PC-3 (cell line): ENCODE measurements around the gene FOXN3. TPM values are rescaled to one million over a fixed set of nuclear protein-coding genes. Genes with fewer than 3 reads are reported as not detected.

Source experiments
- ATAC-seq: fragments of 200-7000 bp; cut with Tn5 transposase; 2 replicates; pipeline ENCODE4 v1.9.1; 2020; ENCODE audit warnings: mild to moderate bottlenecking, moderate library complexity
- BruUV-seq: library from RNA; stranded (reverse); fragments of 400-500 nt; replicated peaks from 2 replicates; lab custom pipeline; 2021; lab: Mats Ljungman, UMichigan
- CTCF ChIA-PET: fragments of 300-600 bp; sonication (Branson Sonifier 250); formaldehyde crosslinking; loops from one replicate; lab custom pipeline; 2022; ENCODE audit warnings: antibody characterized with exemption; lab: Charles Lee
- POLR2A ChIA-PET: fragments of 300-600 bp; sonication (Branson Sonifier 250); formaldehyde crosslinking; loops from one replicate; lab custom pipeline; 2022; ENCODE audit warnings: antibody characterized with exemption; ENCODE audit not compliant: unreplicated experiment; lab: Charles Lee
- DNase-seq: peaks from one replicate; pipeline ENCODE4 v3.0.0-alpha.2; 2015
- H2AFZ ChIP-seq: fragments of 300-600 bp; sonication (generic); 2 replicates; pipeline ENCODE4 v1.6.0; 2016; ENCODE audit warnings: antibody characterized with exemption, low read length
- H3F3A ChIP-seq: fragments of 300-600 bp; sonication (generic); one replicate; pipeline ENCODE4 v1.6.0; 2017; ENCODE audit warnings: antibody characterized with exemption, low read length, control low read depth, mild to moderate bottlenecking; ENCODE audit not compliant: unreplicated experiment
- H3K27ac ChIP-seq: fragments of 300-600 bp; sonication (generic); 2 replicates; pipeline ENCODE4 v1.5.1; 2016; ENCODE audit warnings: mild to moderate bottlenecking, low read length
- H3K27me3 ChIP-seq: fragments of 300-600 bp; sonication (generic); 2 replicates; pipeline ENCODE4 v1.6.1; 2016; ENCODE audit warnings: low read length, mixed read lengths
- H3K36me3 ChIP-seq: fragments of 300-600 bp; sonication (generic); 2 replicates; pipeline ENCODE4 v1.6.1; 2016; ENCODE audit warnings: low read depth, mixed run types, low read length, mixed read lengths
- H3K4me1 ChIP-seq: fragments of 300-600 bp; sonication (generic); 2 replicates; pipeline ENCODE4 v1.5.1; 2016; ENCODE audit warnings: low read length; ENCODE audit not compliant: insufficient read depth
- H3K4me2 ChIP-seq: fragments of 300-600 bp; sonication (generic); 2 replicates; pipeline ENCODE4 v1.6.0; 2016; ENCODE audit warnings: low read length
- H3K4me3 ChIP-seq: fragments of 300-600 bp; sonication (generic); 2 replicates; pipeline ENCODE4 v1.5.1; 2016; ENCODE audit warnings: mild to moderate bottlenecking, low read length, mixed read lengths
- H3K79me2 ChIP-seq: fragments of 300-600 bp; sonication (generic); 2 replicates; pipeline ENCODE4 v1.6.1; 2017; ENCODE audit warnings: low read length, mixed read lengths
- H3K9ac ChIP-seq: fragments of 300-600 bp; sonication (generic); 2 replicates; pipeline ENCODE4 v1.6.0; 2016; ENCODE audit warnings: mild to moderate bottlenecking, low read length
- H3K9me2 ChIP-seq: fragments of 300-600 bp; sonication (generic); replicated peaks from 2 replicates; pipeline ENCODE4 v1.6.1; 2016; ENCODE audit warnings: mixed run types, low read length, mixed read lengths
- H3K9me3 ChIP-seq: fragments of 300-600 bp; sonication (generic); 2 replicates; pipeline ENCODE4 v1.6.1; 2016; ENCODE audit warnings: low read length, mixed read lengths
- H4K20me1 ChIP-seq: fragments of 300-600 bp; sonication (generic); 2 replicates; pipeline ENCODE4 v1.6.1; 2016; ENCODE audit warnings: low read length, mixed read lengths
- EZH2 ChIP-seq: fragments of 300-600 bp; sonication (generic); IDR thresholded peaks from one replicate; pipeline ENCODE4 v1.6.1; 2017; ENCODE audit warnings: antibody characterized with exemption, mild to moderate bottlenecking, low read length; ENCODE audit not compliant: unreplicated experiment
- EZH2phosphoT487 ChIP-seq: fragments of 300-600 bp; sonication (generic); IDR thresholded peaks from 2 replicates; pipeline ENCODE4 v1.6.1; 2018; ENCODE audit warnings: mild to moderate bottlenecking, antibody characterized with exemption, low read length, borderline replicate concordance
- intact Hi-C: fragments of 100-400 bp; cut with micrococcal nuclease; formaldehyde crosslinking; loops from 2 replicates; pipeline ENCODE4 v1.9.0; 2023
- total RNA-seq: library from RNA; depleted of rRNA; stranded (reverse); fragments of >200 nt; gene quantifications from 2 replicates; pipeline ENCODE4 v1.2.3, GENCODE V29; 2014
- TF ChIP-seq, protein P1 (sequence below): fragments of 300-600 bp; sonication (generic); conservative IDR thresholded peaks from 2 replicates; pipeline ENCODE4 v1.5.1; 2017; ENCODE audit warnings: antibody characterized with exemption, low read depth, mild to moderate bottlenecking, low read length

FOXN3 gene
- total RNA-seq, 1 experiment from 2014 or later, result 13.3 TPM

DNA sequence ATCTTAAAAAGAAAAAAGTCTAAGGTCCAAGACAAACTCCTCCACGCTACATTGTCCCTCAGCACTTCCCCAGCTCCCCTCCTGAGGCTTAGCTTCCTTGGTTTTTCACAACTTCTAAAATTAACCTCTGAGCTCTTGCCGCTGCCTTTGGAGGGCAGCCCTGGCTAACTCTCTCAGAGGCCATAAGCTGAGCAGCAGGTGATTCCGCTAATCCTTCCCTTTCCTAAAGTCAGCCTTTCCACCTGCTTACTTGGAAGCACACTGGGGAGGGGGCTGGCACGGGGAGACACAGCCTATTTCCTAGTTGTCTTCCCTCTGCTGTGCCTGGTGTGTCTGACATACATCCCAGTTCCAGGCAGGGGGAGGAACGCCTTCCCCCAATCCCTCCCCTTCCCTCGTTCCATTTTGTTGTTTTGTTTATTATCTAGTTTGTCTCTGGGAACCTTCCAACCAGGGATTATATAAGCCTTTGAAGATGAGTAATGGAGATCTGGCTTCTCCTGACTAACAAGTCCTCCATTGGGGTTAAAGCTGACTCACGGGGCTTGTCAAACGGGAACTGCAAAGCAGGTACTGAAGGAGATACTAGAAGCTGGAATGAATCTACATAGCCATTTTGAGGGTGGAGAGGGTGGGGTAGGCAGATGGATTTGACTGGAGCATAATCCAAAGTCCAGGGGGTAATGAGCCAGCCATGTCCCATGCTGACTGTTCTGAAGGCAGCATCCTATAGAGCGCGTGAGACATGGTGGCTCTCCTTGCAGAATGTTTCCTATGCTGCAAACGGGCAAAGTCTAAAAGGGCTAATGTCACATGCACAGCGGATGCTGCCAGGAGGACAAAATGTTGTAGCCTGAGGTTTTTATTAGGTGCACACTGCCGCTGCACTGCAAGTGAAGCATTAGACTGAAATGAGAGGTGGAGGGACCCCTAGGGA lies 230.8 kb downstream of the FOXN3 start:
- no peak overlapping the region for H3K9ac ChIP-seq
- DNase-seq, result peak; percentile 97
- H3K4me2 ChIP-seq, result peak overlapping the region; percentile 75

DNA sequence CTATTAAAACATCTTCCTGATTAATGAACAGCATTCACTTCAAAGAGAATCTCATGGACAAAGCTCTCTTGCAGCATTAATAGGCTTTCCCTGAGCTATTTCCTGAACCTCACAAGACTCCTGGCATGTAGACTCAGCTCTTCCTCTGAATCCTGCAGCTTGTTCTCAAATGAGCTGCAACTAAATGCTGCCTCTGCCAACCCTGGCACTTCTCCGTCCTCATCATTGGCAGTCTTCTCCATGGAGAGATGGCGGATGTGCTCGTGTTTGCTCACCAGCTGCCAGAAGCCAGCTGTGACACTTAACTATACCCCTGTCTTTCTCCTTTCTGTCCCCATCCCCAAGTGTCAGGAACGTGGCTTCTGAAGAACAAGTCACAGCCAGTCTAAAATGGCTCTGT lies 232.1 kb downstream of the FOXN3 start:
- Histone ChIP-seq H3F3A (no peaks in the 10 kb centered on the region), H2AFZ (no peak overlapping the region), H3K9me2 (no peaks in the 10 kb centered on the region), H3K36me3 (no peaks in the 10 kb centered on the region), H3K4me3 (no peak overlapping the region), H3K9ac (no peak overlapping the region), H3K9me3 (no peaks in the 10 kb centered on the region), H4K20me1 (no peaks in the 10 kb centered on the region), H3K27me3 (no peaks in the 10 kb centered on the region), H3K4me1 (peaks cover 20% of the 10 kb centered on the region), H3K4me2 (no peak overlapping the region), H3K79me2 (no peaks in the 10 kb centered on the region), H3K27ac (no peak overlapping the region)
- DNase-seq (no peak), ATAC-seq (no peak)
- intact Hi-C loops, result no loop called here
- POLR2A ChIA-PET, result no interaction called here
- CTCF ChIA-PET, result no interaction called here
- no TSS peak for BruUV-seq
- TF ChIP-seq EZH2 (no peak), EZH2phosphoT487 (no peak)
- TF ChIP-seq, protein P1, sequence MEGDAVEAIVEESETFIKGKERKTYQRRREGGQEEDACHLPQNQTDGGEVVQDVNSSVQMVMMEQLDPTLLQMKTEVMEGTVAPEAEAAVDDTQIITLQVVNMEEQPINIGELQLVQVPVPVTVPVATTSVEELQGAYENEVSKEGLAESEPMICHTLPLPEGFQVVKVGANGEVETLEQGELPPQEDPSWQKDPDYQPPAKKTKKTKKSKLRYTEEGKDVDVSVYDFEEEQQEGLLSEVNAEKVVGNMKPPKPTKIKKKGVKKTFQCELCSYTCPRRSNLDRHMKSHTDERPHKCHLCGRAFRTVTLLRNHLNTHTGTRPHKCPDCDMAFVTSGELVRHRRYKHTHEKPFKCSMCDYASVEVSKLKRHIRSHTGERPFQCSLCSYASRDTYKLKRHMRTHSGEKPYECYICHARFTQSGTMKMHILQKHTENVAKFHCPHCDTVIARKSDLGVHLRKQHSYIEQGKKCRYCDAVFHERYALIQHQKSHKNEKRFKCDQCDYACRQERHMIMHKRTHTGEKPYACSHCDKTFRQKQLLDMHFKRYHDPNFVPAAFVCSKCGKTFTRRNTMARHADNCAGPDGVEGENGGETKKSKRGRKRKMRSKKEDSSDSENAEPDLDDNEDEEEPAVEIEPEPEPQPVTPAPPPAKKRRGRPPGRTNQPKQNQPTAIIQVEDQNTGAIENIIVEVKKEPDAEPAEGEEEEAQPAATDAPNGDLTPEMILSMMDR, result no peak

More for the DNA sequence above, 230.8 kb downstream of the FOXN3 start:
- Histone ChIP-seq H3K79me2 (no peaks in the 10 kb centered on the region), H4K20me1 (no peaks in the 10 kb centered on the region), H3K27me3 (no peaks in the 10 kb centered on the region), H3F3A (no peaks in the 10 kb centered on the region), H3K4me1 (peaks cover 20% of the 10 kb centered on the region), H3K9me2 (no peaks in the 10 kb centered on the region), H3K27ac (peak overlapping the region; percentile 73), H3K9me3 (no peaks in the 10 kb centered on the region), H3K4me3 (peak overlapping the region; percentile 17), H3K36me3 (no peaks in the 10 kb centered on the region), H2AFZ (peak overlapping the region; percentile 60)
- no TSS peak for BruUV-seq
- ChIA-PET POLR2A (no interaction called here), CTCF (interaction anchor here (0.6 kb wide), 1 partner anchor 10 kb away, joined by 3 read pairs; no protein-coding TSS in a partner anchor)
- no peak for TF ChIP-seq EZH2
- TF ChIP-seq, protein P1, result no peak
- no peak for TF ChIP-seq EZH2phosphoT487
- intact Hi-C loops, result no loop called here
- ATAC-seq, result peak; percentile 95

DNA sequence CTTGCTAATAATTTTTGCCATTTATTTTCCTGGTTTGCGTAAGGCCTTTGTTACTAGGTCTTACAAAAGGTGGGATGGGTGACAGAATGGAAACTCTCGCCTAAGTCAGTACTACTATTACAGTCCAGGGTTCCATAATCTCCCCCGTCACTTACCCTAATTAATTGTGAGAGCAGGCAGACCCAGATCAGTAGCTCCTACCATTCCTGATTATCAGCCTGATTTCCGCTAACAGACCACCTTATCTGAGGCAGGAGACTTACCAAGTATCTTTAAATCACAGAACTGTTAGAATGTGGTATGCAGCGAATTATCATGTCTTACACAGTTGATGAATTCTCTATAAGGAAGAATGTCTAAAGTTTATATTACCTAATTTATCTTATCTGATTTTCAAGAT lies 234.7 kb downstream of the FOXN3 start:
- Histone ChIP-seq H3K79me2 (no peaks in the 10 kb centered on the region), H4K20me1 (no peaks in the 10 kb centered on the region), H3K9me2 (no peaks in the 10 kb centered on the region), H3K4me1 (peaks cover 17% of the 10 kb centered on the region), H3K27ac (no peak overlapping the region), H3K4me3 (no peak overlapping the region), H3K4me2 (no peak overlapping the region), H2AFZ (no peak overlapping the region), H3K9ac (no peak overlapping the region), H3F3A (no peaks in the 10 kb centered on the region), H3K27me3 (no peaks in the 10 kb centered on the region), H3K36me3 (no peaks in the 10 kb centered on the region), H3K9me3 (no peaks in the 10 kb centered on the region)
- intact Hi-C loops, result no loop called here
- no TSS peak for BruUV-seq
- no peak for ATAC-seq
- no peak for TF ChIP-seq EZH2
- no peak for TF ChIP-seq EZH2phosphoT487
- TF ChIP-seq, protein P1, result no peak
- ChIA-PET CTCF (no interaction called here), POLR2A (no interaction called here)
- no peak for DNase-seq
